Ishikawa (cell line): Measurements from ENCODE around the gene ZBTB14.

Experiments used
- CEBPB ChIP-seq: IDR thresholded peaks from 2 replicates; pipeline ENCODE4 v1.6.1; 2012
- EP300 ChIP-seq: IDR thresholded peaks from 2 replicates; pipeline ENCODE4 v1.6.1; 2012; ENCODE audit warnings: borderline replicate concordance
- FOXM1 ChIP-seq: IDR thresholded peaks from 2 replicates; pipeline ENCODE4 v1.6.1; 2012; ENCODE audit warnings: low read depth, borderline replicate concordance
- MAX ChIP-seq: IDR thresholded peaks from 2 replicates; pipeline ENCODE4 v1.6.1; 2012
- RAD21 ChIP-seq: IDR thresholded peaks from 2 replicates; pipeline ENCODE4 v1.6.1; 2012; ENCODE audit warnings: low read depth
- REST ChIP-seq: IDR thresholded peaks from 2 replicates; pipeline ENCODE4 v1.6.1; 2012; ENCODE audit warnings: low read depth, mild to moderate bottlenecking
- TAF1 ChIP-seq: IDR thresholded peaks from 2 replicates; pipeline ENCODE4 v1.6.1; 2012; ENCODE audit warnings: low read depth, mild to moderate bottlenecking
- YY1 ChIP-seq: IDR thresholded peaks from 2 replicates; pipeline ENCODE4 v1.6.1; 2012; ENCODE audit warnings: low read depth
- ZBTB7A ChIP-seq: IDR thresholded peaks from 2 replicates; pipeline ENCODE4 v1.6.1; 2012; ENCODE audit warnings: low read depth

- TF ChIP-seq MAX (no peak), YY1 (no peak), RAD21 (no peak), FOXM1 (no peak), REST (no peak), EP300 (no peak), TAF1 (no peak), CEBPB (no peak), ZBTB7A (no peak)
Observed at GRCh38 chr18:5305835-5306234, 10.3 kb upstream of the ZBTB14 start.
